H9 (cell line): Measurements from ENCODE around the gene ITK. TPM values are rescaled to one million over a fixed set of nuclear protein-coding genes. Genes with fewer than 3 reads are reported as not detected.

Experiments
- DNase-seq: peaks from one replicate; pipeline ENCODE4 v3.0.0-alpha.2; 2017
- H2AFZ ChIP-seq: one replicate; pipeline ENCODE4 v1.6.1; 2013; ENCODE audit warnings: mild to moderate bottlenecking, low read length, control low read depth, moderate library complexity
- H2AK5ac ChIP-seq: 2 replicates; pipeline ENCODE4 v1.6.1; 2013; ENCODE audit warnings: low read length, control low read depth, mixed read lengths; ENCODE audit not compliant: insufficient read length
- H2BK120ac ChIP-seq: one replicate; pipeline ENCODE4 v1.6.1; 2013; ENCODE audit warnings: low read depth, mild to moderate bottlenecking, low read length, control low read depth, inconsistent platforms; ENCODE audit not compliant: poor library complexity, severe bottlenecking
- H2BK12ac ChIP-seq: 2 replicates; pipeline ENCODE4 v1.6.1; 2013; ENCODE audit warnings: low read length, control low read depth, mixed read lengths, low read depth; ENCODE audit not compliant: insufficient read length
- H2BK15ac ChIP-seq: 2 replicates; pipeline ENCODE4 v1.6.1; 2013; ENCODE audit warnings: low read depth, low read length, control low read depth
- H2BK20ac ChIP-seq: one replicate; pipeline ENCODE4 v1.6.1; 2013; ENCODE audit warnings: low read depth, mild to moderate bottlenecking, low read length, control low read depth, inconsistent platforms; ENCODE audit not compliant: poor library complexity, severe bottlenecking
- H2BK5ac ChIP-seq: 2 replicates; pipeline ENCODE4 v1.6.1; 2013; ENCODE audit warnings: low read length, control low read depth, mixed read lengths; ENCODE audit not compliant: insufficient read length
- H3K14ac ChIP-seq: 2 replicates; pipeline ENCODE4 v1.6.1; 2013; ENCODE audit warnings: low read length, control low read depth; ENCODE audit not compliant: insufficient read depth
- H3K18ac ChIP-seq: 2 replicates; pipeline ENCODE4 v1.6.1; 2013; ENCODE audit warnings: low read depth, mild to moderate bottlenecking, mixed read lengths, low read length, control low read depth; ENCODE audit not compliant: insufficient read length
- H3K23ac ChIP-seq: 2 replicates; pipeline ENCODE4 v1.6.1; 2013; ENCODE audit warnings: low read length, control low read depth, mixed read lengths, low read depth; ENCODE audit not compliant: insufficient read length
- H3K23me2 ChIP-seq: 2 replicates; pipeline ENCODE4 v1.6.1; 2013; ENCODE audit warnings: low read depth, mild to moderate bottlenecking, mixed read lengths, low read length, control low read depth; ENCODE audit not compliant: insufficient read length, poor library complexity, severe bottlenecking
- H3K27ac ChIP-seq: 2 replicates; pipeline ENCODE4 v1.5.1; 2013; ENCODE audit warnings: low read length, control low read depth, mixed read lengths, low read depth; ENCODE audit not compliant: insufficient read length
- H3K27me3 ChIP-seq: 2 replicates; pipeline ENCODE4 v1.6.1; 2013; ENCODE audit warnings: low read length, control low read depth, inconsistent platforms; ENCODE audit not compliant: insufficient read depth
- H3K4ac ChIP-seq: 2 replicates; pipeline ENCODE4 v1.6.1; 2013; ENCODE audit warnings: low read depth, mild to moderate bottlenecking, control low read depth, inconsistent platforms, low read length, moderate library complexity
- H3K4me1 ChIP-seq: 2 replicates; pipeline ENCODE4 v1.6.1; 2013; ENCODE audit warnings: low read length, control low read depth, inconsistent platforms; ENCODE audit not compliant: insufficient read depth
- H3K4me2 ChIP-seq: 2 replicates; pipeline ENCODE4 v1.6.1; 2013; ENCODE audit warnings: low read length, control low read depth, mixed read lengths; ENCODE audit not compliant: insufficient read length, insufficient read depth
- H3K56ac ChIP-seq: 2 replicates; pipeline ENCODE4 v1.6.1; 2013; ENCODE audit warnings: low read depth, mild to moderate bottlenecking, mixed read lengths, low read length, control low read depth; ENCODE audit not compliant: insufficient read length
- H3K79me1 ChIP-seq: 2 replicates; pipeline ENCODE4 v1.6.1; 2013; ENCODE audit warnings: low read depth, mild to moderate bottlenecking, moderate library complexity, low read length, control low read depth, inconsistent platforms; ENCODE audit not compliant: insufficient read depth, poor library complexity, severe bottlenecking
- H3K79me2 ChIP-seq: 2 replicates; pipeline ENCODE4 v1.6.1; 2013; ENCODE audit warnings: low read length, control low read depth, inconsistent platforms; ENCODE audit not compliant: insufficient read depth
- H3K9ac ChIP-seq: 2 replicates; pipeline ENCODE4 v1.6.1; 2013; ENCODE audit warnings: low read length, control low read depth, mixed read lengths; ENCODE audit not compliant: insufficient read length; ENCODE audit errors: extremely low read depth
- H3K9me3 ChIP-seq: one replicate; pipeline ENCODE4 v1.6.1; 2013; ENCODE audit warnings: low read depth, low read length, inconsistent platforms; ENCODE audit not compliant: control insufficient read depth
- H3T11ph ChIP-seq: one replicate; pipeline ENCODE4 v1.6.1; 2013; ENCODE audit warnings: mild to moderate bottlenecking, low read length, control low read depth, inconsistent platforms
- H4K20me1 ChIP-seq: one replicate; pipeline ENCODE4 v1.6.1; 2013; ENCODE audit not compliant: control insufficient read depth, insufficient read length, insufficient read depth
- H4K5ac ChIP-seq: 2 replicates; pipeline ENCODE4 v1.6.1; 2013; ENCODE audit warnings: low read depth, mild to moderate bottlenecking, mixed read lengths, low read length, control low read depth; ENCODE audit not compliant: insufficient read length
- H4K8ac ChIP-seq: replicated peaks from 2 replicates; pipeline ENCODE4 v1.6.1; 2013; ENCODE audit warnings: low read length, control low read depth, mixed read lengths, low read depth; ENCODE audit not compliant: insufficient read length
- H4K91ac ChIP-seq: 2 replicates; pipeline ENCODE4 v1.6.1; 2013; ENCODE audit warnings: low read depth, mild to moderate bottlenecking, moderate library complexity, mixed read lengths, low read length, control low read depth; ENCODE audit not compliant: insufficient read length
- H3K27ac Mint-ChIP-seq, 3 experiments: 2 replicates in 2 of 3; 3 replicates in 1 of 3; pipeline ENCODE4 v1.8.0; 2020 to 2021; ENCODE audit warnings: mixed read lengths in 3 of 3, mild to moderate bottlenecking in 1 of 3, moderate library complexity in 1 of 3
- H3K27me3 Mint-ChIP-seq: 2 replicates; pipeline ENCODE4 v1.8.0; 2021; ENCODE audit warnings: low read depth, mild to moderate bottlenecking, moderate library complexity, mixed read lengths
- H3K36me3 Mint-ChIP-seq, 3 experiments: 2 replicates in 2 of 3; 3 replicates in 1 of 3; pipeline ENCODE4 v1.8.0; 2020 to 2021; ENCODE audit warnings: low read depth in 3 of 3, mixed read lengths in 3 of 3; ENCODE audit not compliant: insufficient read depth in 1 of 3
- H3K4me1 Mint-ChIP-seq, 2 experiments: 2 replicates each; pipeline ENCODE4 v1.8.0; 2020; ENCODE audit warnings: mixed read lengths in 2 of 2
- H3K4me3 Mint-ChIP-seq, 2 experiments: 2 replicates in 1 of 2; 3 replicates in 1 of 2; pipeline ENCODE4 v1.8.0; 2020 to 2021; ENCODE audit warnings: mild to moderate bottlenecking in 2 of 2, mixed read lengths in 2 of 2, moderate library complexity in 1 of 2
- H3K9me3 Mint-ChIP-seq, 2 experiments: 2 replicates in 1 of 2; 3 replicates in 1 of 2; pipeline ENCODE4 v1.8.0; 2020; ENCODE audit warnings: mild to moderate bottlenecking in 2 of 2, mixed read lengths in 2 of 2, moderate library complexity in 1 of 2
- CTCF ChIP-seq: fragments of 200-600 bp; sonication (generic); conservative IDR thresholded peaks from 3 replicates; pipeline ENCODE4 v1.8.0; 2021; ENCODE audit warnings: antibody characterized with exemption, mild to moderate bottlenecking
- WGBS: extraction: QIAGEN DNeasy Blood & Tissue Kit; methylation state at CpG from one replicate; pipeline ENCODE4 v1.1.7; 2013; ENCODE audit warnings: missing lambda C conversion rate, low lambda C conversion rate, mixed read lengths; ENCODE audit not compliant: insufficient read length; ENCODE audit errors: extremely low coverage; 5-methylcytosine and 5-hydroxymethylcytosine counted together
- total RNA-seq: library from RNA; stranded (reverse); gene quantifications from 2 replicates; pipeline ENCODE4 v1.2.1, GENCODE V29; 2021

Gene ITK
- total RNA-seq, 1 experiment from 2014 or later: 0.22 TPM

DNA sequence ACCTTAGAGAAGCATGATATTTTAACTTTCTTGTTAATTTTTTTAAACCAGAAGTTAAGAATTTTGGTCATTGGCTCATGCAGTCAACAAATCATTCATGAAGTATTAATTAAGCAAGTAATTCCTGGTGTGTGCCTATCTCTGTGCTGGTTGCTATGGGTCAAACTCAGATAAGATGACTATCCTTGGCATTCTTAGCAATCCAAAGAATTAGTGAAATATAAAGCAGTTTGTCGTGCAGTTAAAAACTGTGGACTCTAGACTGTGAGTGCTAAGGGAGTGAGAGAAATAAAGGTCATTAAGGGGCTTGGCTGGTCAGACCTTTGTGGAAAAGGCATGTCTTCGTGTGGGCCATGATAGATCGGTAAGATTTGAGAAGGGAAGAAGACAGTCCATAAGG, 90.1 kb downstream of the ITK start:
- H2BK15ac ChIP-seq: no peak overlapping the region
- peaks cover 0 to 2% (median 0%) of the 10 kb centered on the region in 3 experiments; a peak in 1 of 7 replicates for H3K36me3 Mint-ChIP-seq

More for the DNA sequence above, 90.1 kb downstream of the ITK start:
- no peak overlapping the region for H4K8ac ChIP-seq
- H3K4me3 Mint-ChIP-seq: no peak overlapping the region
- no peak overlapping the region for H2BK5ac ChIP-seq
- peaks cover 3% of the 10 kb centered on the region for H4K20me1 ChIP-seq
- H3K23ac ChIP-seq: no peak overlapping the region
- no peak for TF ChIP-seq CTCF
- H3K18ac ChIP-seq: no peak overlapping the region
- no peak overlapping the region for H3K4ac ChIP-seq
- H3K56ac ChIP-seq: no peak overlapping the region
- H3K9ac ChIP-seq: no peak overlapping the region
- DNase-seq: no peak
- H3K27me3 Mint-ChIP-seq: no peaks in the 10 kb centered on the region
- H3K79me1 ChIP-seq: peaks cover 7% of the 10 kb centered on the region
- no peak overlapping the region for H3T11ph ChIP-seq
- no peaks in the 10 kb centered on the region for H3K9me3 Mint-ChIP-seq
- no peak overlapping the region for H3K27ac ChIP-seq
- no peak overlapping the region for H2AK5ac ChIP-seq
- no peak overlapping the region for H3K4me2 ChIP-seq
- H3K27me3 ChIP-seq: no peaks in the 10 kb centered on the region
- no peak overlapping the region for H2AFZ ChIP-seq
- peaks cover 10% of the 10 kb centered on the region; the same call in 1 of the 2 replicates for H3K4me1 ChIP-seq
- H3K23me2 ChIP-seq: no peaks in the 10 kb centered on the region
- H3K4me1 Mint-ChIP-seq: peaks cover 31% of the 10 kb centered on the region in 2 experiments
- H4K5ac ChIP-seq: no peak overlapping the region
- H3K27ac Mint-ChIP-seq: no peak overlapping the region; a peak in 1 of 7 replicates
- H4K91ac ChIP-seq: no peak overlapping the region
- no peaks in the 10 kb centered on the region for H3K9me3 ChIP-seq
- no CpG with 5 or more reads among the region's 3 CpGs for WGBS
- no peak overlapping the region for H3K14ac ChIP-seq
- H2BK20ac ChIP-seq: no peak overlapping the region
- H2BK120ac ChIP-seq: no peak overlapping the region
- H3K79me2 ChIP-seq: peaks cover 15% of the 10 kb centered on the region; the same call in 1 of the 2 replicates
- no peak overlapping the region for H2BK12ac ChIP-seq
